ENCODE data around the gene CPNE2. TPM values are rescaled to one million over a fixed set of nuclear protein-coding genes. Genes with fewer than 3 reads are reported as not detected.

Gene CPNE2
- total RNA-seq, 1 donor from 2014 or later, result 33.9 TPM

DNA sequence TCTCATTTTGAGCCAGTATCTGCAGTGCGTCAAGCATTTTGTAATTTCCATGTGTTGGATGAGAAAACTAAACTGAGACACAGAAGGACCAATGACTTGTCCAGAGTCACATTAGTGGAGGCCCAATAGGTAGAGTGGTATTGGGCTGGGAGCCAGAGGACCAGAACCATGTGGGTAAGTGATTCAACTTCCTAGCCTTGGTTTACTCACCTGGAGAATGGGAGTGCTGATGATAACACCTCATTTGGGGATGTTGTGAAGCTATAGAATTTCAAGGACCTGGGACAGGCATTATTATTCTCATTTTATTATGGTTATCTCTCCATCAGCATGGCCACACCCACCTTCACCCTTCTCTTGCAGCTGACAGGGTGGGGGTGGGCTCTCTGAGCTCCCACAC lies 8.1 kb downstream of the CPNE2 start:
- TF ChIP-seq, protein P1, sequence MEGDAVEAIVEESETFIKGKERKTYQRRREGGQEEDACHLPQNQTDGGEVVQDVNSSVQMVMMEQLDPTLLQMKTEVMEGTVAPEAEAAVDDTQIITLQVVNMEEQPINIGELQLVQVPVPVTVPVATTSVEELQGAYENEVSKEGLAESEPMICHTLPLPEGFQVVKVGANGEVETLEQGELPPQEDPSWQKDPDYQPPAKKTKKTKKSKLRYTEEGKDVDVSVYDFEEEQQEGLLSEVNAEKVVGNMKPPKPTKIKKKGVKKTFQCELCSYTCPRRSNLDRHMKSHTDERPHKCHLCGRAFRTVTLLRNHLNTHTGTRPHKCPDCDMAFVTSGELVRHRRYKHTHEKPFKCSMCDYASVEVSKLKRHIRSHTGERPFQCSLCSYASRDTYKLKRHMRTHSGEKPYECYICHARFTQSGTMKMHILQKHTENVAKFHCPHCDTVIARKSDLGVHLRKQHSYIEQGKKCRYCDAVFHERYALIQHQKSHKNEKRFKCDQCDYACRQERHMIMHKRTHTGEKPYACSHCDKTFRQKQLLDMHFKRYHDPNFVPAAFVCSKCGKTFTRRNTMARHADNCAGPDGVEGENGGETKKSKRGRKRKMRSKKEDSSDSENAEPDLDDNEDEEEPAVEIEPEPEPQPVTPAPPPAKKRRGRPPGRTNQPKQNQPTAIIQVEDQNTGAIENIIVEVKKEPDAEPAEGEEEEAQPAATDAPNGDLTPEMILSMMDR (IDR thresholded peaks at IDR 0.05), result no peak
- Mint-ChIP-seq H3K4me3 (ENCODE audit: unreplicated experiment) (no peak overlapping the region), H3K27ac (ENCODE audit: unreplicated experiment) (no peak overlapping the region), H3K4me1 (ENCODE audit: unreplicated experiment) (peaks cover 14% of the 10 kb centered on the region), H3K36me3 (ENCODE audit: unreplicated experiment) (no peaks in the 10 kb centered on the region), H3K9me3 (ENCODE audit: unreplicated experiment) (no peaks in the 10 kb centered on the region), H3K27me3 (ENCODE audit: unreplicated experiment) (no peaks in the 10 kb centered on the region)
- DNase-seq (ENCODE audit: extremely low spot score, unreplicated experiment), result no peak

DNA sequence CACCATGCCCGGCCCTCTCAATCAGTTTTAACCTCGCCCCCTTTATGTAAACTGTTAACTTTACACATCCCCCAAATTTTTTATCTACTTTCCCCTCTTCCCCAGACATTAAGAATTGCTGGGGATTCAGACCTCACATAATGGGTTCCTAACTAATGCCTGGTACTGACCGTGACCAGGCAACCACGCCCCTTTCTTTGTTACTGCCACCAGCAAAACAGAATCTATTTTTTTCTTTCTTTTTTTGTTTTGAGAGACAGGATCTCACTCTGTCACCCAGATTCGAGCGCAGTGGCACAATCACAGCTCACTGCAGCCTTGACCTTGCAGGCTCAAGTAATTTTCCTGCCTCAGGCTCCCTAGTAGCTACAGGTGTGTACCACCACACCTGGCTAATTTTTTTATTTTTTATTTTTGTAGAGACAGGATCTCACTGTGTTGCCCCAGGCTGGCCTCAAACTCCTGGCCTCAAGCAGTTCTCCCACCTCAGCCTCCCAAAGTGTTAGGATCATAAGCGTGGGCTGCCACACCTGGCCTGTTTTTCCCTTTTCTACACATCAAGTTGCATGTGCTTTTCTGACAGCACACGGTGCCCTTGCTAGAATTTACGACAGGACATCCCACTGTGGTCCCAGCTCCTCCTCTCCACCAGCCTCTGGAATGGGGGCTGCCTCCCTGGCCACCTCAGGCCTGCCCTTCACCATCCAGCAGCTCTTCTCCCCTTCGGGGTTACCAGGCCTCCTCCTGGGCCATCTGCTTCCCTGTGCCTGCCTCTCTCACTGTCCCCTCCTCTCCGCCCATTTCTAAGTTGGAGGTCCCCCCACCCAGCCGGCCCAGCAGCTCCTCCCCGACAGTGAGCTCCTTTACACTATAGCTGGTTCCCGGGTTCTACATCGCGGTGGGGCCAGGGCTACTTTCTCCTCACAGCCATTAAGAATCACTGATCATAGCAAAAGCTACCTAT lies 10.8 kb downstream of the CPNE2 start:
- Mint-ChIP-seq H3K27ac (ENCODE audit: unreplicated experiment) (peak overlapping the region; percentile 14), H3K27me3 (ENCODE audit: unreplicated experiment) (no peaks in the 10 kb centered on the region), H3K4me1 (ENCODE audit: unreplicated experiment) (peaks cover 14% of the 10 kb centered on the region), H3K36me3 (ENCODE audit: unreplicated experiment) (no peaks in the 10 kb centered on the region), H3K4me3 (ENCODE audit: unreplicated experiment) (no peak overlapping the region), H3K9me3 (ENCODE audit: unreplicated experiment) (no peaks in the 10 kb centered on the region)
- DNase-seq (ENCODE audit: extremely low spot score, unreplicated experiment), result no peak
- TF ChIP-seq, protein P1 (IDR thresholded peaks at IDR 0.05), result no peak

DNA sequence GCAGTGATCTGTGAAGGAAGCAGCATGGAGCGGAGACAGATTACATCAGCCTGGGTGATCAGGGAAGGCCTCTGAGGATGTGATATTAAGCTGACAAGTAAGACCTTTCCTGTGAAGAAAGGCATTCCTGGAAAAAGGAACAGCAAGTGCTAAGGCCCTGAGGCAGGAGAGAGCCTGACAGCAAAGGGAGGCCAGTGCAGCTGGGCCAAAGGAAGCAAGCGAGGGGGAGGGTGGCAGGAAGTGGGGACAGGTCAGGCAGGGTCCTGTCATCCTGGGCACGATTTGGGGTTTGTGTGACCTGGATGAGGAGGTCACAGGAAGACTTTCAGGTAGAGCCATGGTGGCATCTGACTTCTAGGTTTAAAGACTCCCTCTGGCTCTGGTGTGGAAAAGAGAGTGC lies 12.3 kb downstream of the CPNE2 start:
- Mint-ChIP-seq H3K36me3 (ENCODE audit: unreplicated experiment) (no peaks in the 10 kb centered on the region), H3K4me3 (ENCODE audit: unreplicated experiment) (no peak overlapping the region), H3K27ac (ENCODE audit: unreplicated experiment) (peak overlapping the region; percentile 2), H3K27me3 (ENCODE audit: unreplicated experiment) (no peaks in the 10 kb centered on the region), H3K9me3 (ENCODE audit: unreplicated experiment) (no peaks in the 10 kb centered on the region), H3K4me1 (ENCODE audit: unreplicated experiment) (peaks cover 13% of the 10 kb centered on the region)
- TF ChIP-seq, protein P1 (IDR thresholded peaks at IDR 0.05), result no peak
- no peak for DNase-seq (ENCODE audit: extremely low spot score, unreplicated experiment)

DNA sequence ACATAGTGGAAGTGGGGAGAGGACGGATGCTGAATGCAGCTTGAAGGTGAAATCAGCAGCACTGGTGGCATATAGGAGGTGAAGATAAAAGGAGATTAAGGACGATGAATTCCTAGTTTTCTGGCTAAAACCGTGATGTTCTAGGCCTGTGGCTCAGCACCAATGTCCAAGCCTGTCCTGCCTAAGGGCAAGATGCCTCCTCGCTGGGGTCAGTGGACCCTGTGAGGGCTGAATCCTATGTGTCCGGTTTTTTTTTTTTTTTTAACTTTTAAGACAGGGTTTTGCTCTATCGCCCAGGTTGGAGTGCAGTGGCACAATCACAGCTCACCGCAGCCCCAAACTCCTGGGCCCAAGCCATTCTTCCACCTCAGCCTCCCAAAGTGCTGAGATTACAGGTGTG lies 12.8 kb downstream of the CPNE2 start:
- no peaks in the 10 kb centered on the region for H3K27me3 Mint-ChIP-seq (ENCODE audit: unreplicated experiment)
- H3K9me3 Mint-ChIP-seq (ENCODE audit: unreplicated experiment), result no peaks in the 10 kb centered on the region
- peak overlapping the region; percentile 2 for H3K27ac Mint-ChIP-seq (ENCODE audit: unreplicated experiment)
- TF ChIP-seq, protein P1 (IDR thresholded peaks at IDR 0.05), result no peak
- peaks cover 9% of the 10 kb centered on the region for H3K4me1 Mint-ChIP-seq (ENCODE audit: unreplicated experiment)
- no peak for DNase-seq (ENCODE audit: extremely low spot score, unreplicated experiment)
- no peak overlapping the region for H3K4me3 Mint-ChIP-seq (ENCODE audit: unreplicated experiment)
- H3K36me3 Mint-ChIP-seq (ENCODE audit: unreplicated experiment), result no peaks in the 10 kb centered on the region

DNA sequence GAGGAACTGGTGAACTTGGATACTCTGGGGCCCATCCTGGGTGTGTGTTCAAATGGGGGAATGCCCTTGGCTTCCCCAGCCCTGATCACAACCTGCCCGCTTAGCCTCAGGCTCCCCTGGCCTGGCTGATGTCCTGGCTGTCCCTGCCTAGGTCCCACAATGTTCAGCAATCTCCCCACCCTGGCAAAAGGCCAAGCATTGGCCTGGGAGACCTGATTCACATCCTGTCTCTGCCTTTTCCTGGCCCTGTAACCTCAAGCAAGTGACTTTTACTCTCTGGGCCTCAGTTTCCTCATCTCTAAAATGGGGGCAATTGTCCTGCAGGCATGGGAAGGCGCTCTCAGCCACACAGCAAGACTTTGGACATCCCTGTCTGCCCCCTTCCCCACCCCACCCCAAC lies 14.4 kb downstream of the CPNE2 start:
- TF ChIP-seq, protein P1 (IDR thresholded peaks at IDR 0.05), result no peak
- Mint-ChIP-seq H3K27me3 (ENCODE audit: unreplicated experiment) (no peaks in the 10 kb centered on the region), H3K4me3 (ENCODE audit: unreplicated experiment) (no peak overlapping the region), H3K4me1 (ENCODE audit: unreplicated experiment) (peaks cover 9% of the 10 kb centered on the region), H3K27ac (ENCODE audit: unreplicated experiment) (no peak overlapping the region), H3K36me3 (ENCODE audit: unreplicated experiment) (no peaks in the 10 kb centered on the region), H3K9me3 (ENCODE audit: unreplicated experiment) (no peaks in the 10 kb centered on the region)
- no peak for DNase-seq (ENCODE audit: extremely low spot score, unreplicated experiment)
